Amygdala (tissue), 56 donors: ENCODE data around the gene AUTS2.

Experiments used
- DNase-seq, 56 donors: peaks; one replicate each; lab custom pipeline; 2025; lab: John Stamatoyannopoulos, UW

AUTS2 gene

GRCh38 chr7:69682518-69682917 lies 84.2 kb downstream of the AUTS2 start:
- no peak for DNase-seq

GRCh38 chr7:69683002-69683401 lies 84.7 kb downstream of the AUTS2 start:
- DNase-seq: peak in 4 of 56 donors; percentile 2 to 55 (median 8)

- peak in 1 of 56 donors; percentile 8 for DNase-seq
Measured at GRCh38 chr7:69684369-69685292, 86.4 kb downstream of the AUTS2 start.

GRCh38 chr7:69685293-69685631 lies 87.0 kb downstream of the AUTS2 start:
- no peak for DNase-seq

GRCh38 chr7:69686366-69686765 lies 88.1 kb downstream of the AUTS2 start:
- DNase-seq: no peak

GRCh38 chr7:69687739-69688433 lies 89.6 kb downstream of the AUTS2 start:
- no peak for DNase-seq

GRCh38 chr7:69690329-69690728 lies 92.1 kb downstream of the AUTS2 start:
- no peak for DNase-seq

- no peak for DNase-seq
Measured at GRCh38 chr7:69691327-69691726, 93.1 kb downstream of the AUTS2 start.

GRCh38 chr7:69691734-69692133 lies 93.5 kb downstream of the AUTS2 start:
- no peak for DNase-seq

GRCh38 chr7:69692611-69693010 lies 94.3 kb downstream of the AUTS2 start:
- DNase-seq: no peak

GRCh38 chr7:69693042-69693441 lies 94.8 kb downstream of the AUTS2 start:
- DNase-seq: no peak

- no peak for DNase-seq
Measured at GRCh38 chr7:69696054-69696591, 97.8 kb downstream of the AUTS2 start.

GRCh38 chr7:69696686-69697685 lies 98.7 kb downstream of the AUTS2 start:
- DNase-seq: no peak

GRCh38 chr7:69698109-69698825 lies 100.0 kb downstream of the AUTS2 start:
- no peak for DNase-seq

GRCh38 chr7:69699931-69700330 lies 101.7 kb downstream of the AUTS2 start:
- DNase-seq: no peak

GRCh38 chr7:69700331-69700730 lies 102.1 kb downstream of the AUTS2 start:
- DNase-seq: no peak

- DNase-seq: no peak
Measured at GRCh38 chr7:69701288-69701687, 103.0 kb downstream of the AUTS2 start.

GRCh38 chr7:69702357-69702756 lies 104.1 kb downstream of the AUTS2 start:
- DNase-seq: no peak

- no peak for DNase-seq
Measured at GRCh38 chr7:69703099-69703498, 104.8 kb downstream of the AUTS2 start.

- DNase-seq: no peak
Measured at GRCh38 chr7:69706070-69706469, 107.8 kb downstream of the AUTS2 start.
